ENCODE data around the gene ATAD3A. TPM values are rescaled to one million over a fixed set of nuclear protein-coding genes. Genes with fewer than 3 reads are reported as not detected.
"Not testable (repeated sequence)": the region's sequence is repeated elsewhere in the genome, so short reads cannot be mapped to it uniquely, and the experiment has no call there.

Gene ATAD3A
- total RNA-seq, 2 donors from 2014 or later, result 19.6 to 74.0 TPM

GRCh38 chr1:1554926-1555915, 43.3 kb downstream of the ATAD3A start:
- no peaks in the 10 kb centered on the region for H3K4me1 ChIP-seq
- DNase-seq, result no peak
- no peaks in the 10 kb centered on the region for H3K9me3 ChIP-seq
- no peak for TF ChIP-seq CTCF (IDR thresholded peaks at IDR 0.05)
- no peaks in the 10 kb centered on the region for H3K36me3 ChIP-seq
- H3K27me3 ChIP-seq, result no peaks in the 10 kb centered on the region
- H3K27ac ChIP-seq, result no peak overlapping the region
- no peak overlapping the region for H3K9ac ChIP-seq (ENCODE audit: low read depth in 2 of 2, low read length in 2 of 2)
- intact Hi-C loops (cut with DNase I), result no loop called here
- H3K4me3 ChIP-seq, result no peak overlapping the region

- no peak overlapping the region for H3K4me3 ChIP-seq
- no peak for TF ChIP-seq CTCF (IDR thresholded peaks at IDR 0.05)
- intact Hi-C loops (cut with DNase I), result no loop called here
- H3K9me3 ChIP-seq, result no peaks in the 10 kb centered on the region
- no peaks in the 10 kb centered on the region for H3K27me3 ChIP-seq
- H3K9ac ChIP-seq (ENCODE audit: low read depth in 2 of 2, low read length in 2 of 2), result no peak overlapping the region
- H3K36me3 ChIP-seq, result no peaks in the 10 kb centered on the region
- no peak for DNase-seq
- no peak overlapping the region for H3K27ac ChIP-seq
- H3K4me1 ChIP-seq, result no peaks in the 10 kb centered on the region
These were observed 44.5 kb downstream of the ATAD3A start for GRCh38 chr1:1556505-1556904.

- H3K9ac ChIP-seq (ENCODE audit: low read depth in 2 of 2, low read length in 2 of 2); intact Hi-C loops (cut with DNase I); H3K27ac ChIP-seq; H3K9me3 ChIP-seq; H3K27me3 ChIP-seq; DNase-seq; H3K4me3 ChIP-seq; H3K4me1 ChIP-seq; H3K36me3 ChIP-seq: not testable (repeated sequence)
These were observed 45.0 kb downstream of the ATAD3A start for GRCh38 chr1:1556961-1557360.

- intact Hi-C loops (cut with DNase I); H3K9ac ChIP-seq (ENCODE audit: low read depth in 2 of 2, low read length in 2 of 2); H3K27ac ChIP-seq; H3K4me1 ChIP-seq; H3K27me3 ChIP-seq; DNase-seq; H3K9me3 ChIP-seq; H3K36me3 ChIP-seq; H3K4me3 ChIP-seq: not testable (repeated sequence)
These were observed 45.7 kb downstream of the ATAD3A start for GRCh38 chr1:1557688-1558087.

- no peak overlapping the region for H3K27ac ChIP-seq
- H3K27me3 ChIP-seq, result no peaks in the 10 kb centered on the region
- no peaks in the 10 kb centered on the region for H3K9me3 ChIP-seq
- H3K36me3 ChIP-seq, result peaks cover 6% of the 10 kb centered on the region
- no peak for TF ChIP-seq CTCF (IDR thresholded peaks at IDR 0.05)
- no peak overlapping the region for H3K4me3 ChIP-seq
- H3K9ac ChIP-seq (ENCODE audit: low read depth in 2 of 2, low read length in 2 of 2), result no peak overlapping the region
- H3K4me1 ChIP-seq, result no peaks in the 10 kb centered on the region
- no peak for DNase-seq
- intact Hi-C loops (cut with DNase I), result no loop called here
These were observed 46.6 kb downstream of the ATAD3A start for GRCh38 chr1:1558591-1558990.

- Histone ChIP-seq H3K4me1 (no peaks in the 10 kb centered on the region), H3K4me3 (no peak overlapping the region), H3K36me3 (peaks cover 6% of the 10 kb centered on the region), H3K9ac (ENCODE audit: low read depth in 2 of 2, low read length in 2 of 2) (no peak overlapping the region), H3K27ac (no peak overlapping the region), H3K9me3 (no peaks in the 10 kb centered on the region), H3K27me3 (no peaks in the 10 kb centered on the region)
- DNase-seq, result no peak
- intact Hi-C loops (cut with DNase I), result no loop called here
- TF ChIP-seq CTCF (IDR thresholded peaks at IDR 0.05), result no peak
These were observed 47.1 kb downstream of the ATAD3A start for GRCh38 chr1:1559066-1559465.
